ENCODE measurements around the gene SLC9A8. TPM values are rescaled to one million over a fixed set of nuclear protein-coding genes. Genes with fewer than 3 reads are reported as not detected.

The SLC9A8 gene
- total RNA-seq, 1 donor from 2014 or later: 8.8 TPM

GRCh38 chr20:49908258-49908565, 95.6 kb downstream of the SLC9A8 start:
- DNase-seq (ENCODE audit: extremely low spot score in 2 of 2): no peak
- H3K4me1 ChIP-seq: peaks cover 18% of the 10 kb centered on the region
- H3K9me3 ChIP-seq: no peaks in the 10 kb centered on the region
- no peaks in the 10 kb centered on the region for H3K27me3 ChIP-seq
- peaks cover 0 to 37% of the 10 kb centered on the region in 2 donors for H3K36me3 ChIP-seq
- no peak overlapping the region for H3K27ac ChIP-seq
- TF ChIP-seq POLR2A (IDR thresholded peaks at IDR 0.05) (no peak), POLR2AphosphoS5 (IDR thresholded peaks at IDR 0.05; ENCODE audit: insufficient read depth in 1 of 2, low read depth in 1 of 2) (no peak), CTCF (IDR thresholded peaks at IDR 0.05) (no peak)
- intact Hi-C loops (cut with DNase I): no loop called here
- H3K4me3 ChIP-seq: no peak overlapping the region

- H3K36me3 ChIP-seq: peaks cover 0 to 33% of the 10 kb centered on the region in 2 donors
- H3K9me3 ChIP-seq: no peaks in the 10 kb centered on the region
- DNase-seq (ENCODE audit: extremely low spot score in 2 of 2): no peak
- intact Hi-C loops (cut with DNase I): no loop called here
- H3K4me3 ChIP-seq: no peak overlapping the region
- no peak for TF ChIP-seq CTCF (IDR thresholded peaks at IDR 0.05)
- no peak for TF ChIP-seq POLR2A (IDR thresholded peaks at IDR 0.05)
- no peak for TF ChIP-seq POLR2AphosphoS5 (IDR thresholded peaks at IDR 0.05; ENCODE audit: insufficient read depth in 1 of 2, low read depth in 1 of 2)
- H3K4me1 ChIP-seq: peaks cover 33% of the 10 kb centered on the region
- H3K27ac ChIP-seq: no peak overlapping the region
- H3K27me3 ChIP-seq: no peaks in the 10 kb centered on the region
Measured at GRCh38 chr20:49909499-49910339, 97.1 kb downstream of the SLC9A8 start.

GRCh38 chr20:49910340-49910706, 97.7 kb downstream of the SLC9A8 start:
- no peaks in the 10 kb centered on the region for H3K9me3 ChIP-seq
- peaks cover 0 to 27% of the 10 kb centered on the region in 2 donors for H3K36me3 ChIP-seq
- no peak for TF ChIP-seq POLR2A (IDR thresholded peaks at IDR 0.05)
- TF ChIP-seq POLR2AphosphoS5 (IDR thresholded peaks at IDR 0.05; ENCODE audit: insufficient read depth in 1 of 2, low read depth in 1 of 2): no peak
- no peak for TF ChIP-seq CTCF (IDR thresholded peaks at IDR 0.05)
- H3K27me3 ChIP-seq: no peaks in the 10 kb centered on the region
- H3K27ac ChIP-seq: no peak overlapping the region
- H3K4me1 ChIP-seq: peaks cover 37% of the 10 kb centered on the region
- intact Hi-C loops (cut with DNase I): no loop called here
- no peak overlapping the region for H3K4me3 ChIP-seq
- DNase-seq (ENCODE audit: extremely low spot score in 2 of 2): no peak

- H3K27me3 ChIP-seq: no peaks in the 10 kb centered on the region
- H3K4me3 ChIP-seq: no peak overlapping the region
- peaks cover 45% of the 10 kb centered on the region for H3K4me1 ChIP-seq
- no peaks in the 10 kb centered on the region for H3K36me3 ChIP-seq
- H3K9me3 ChIP-seq: no peaks in the 10 kb centered on the region
- TF ChIP-seq CTCF (IDR thresholded peaks at IDR 0.05) (no peak), POLR2AphosphoS5 (IDR thresholded peaks at IDR 0.05; ENCODE audit: insufficient read depth in 1 of 2, low read depth in 1 of 2) (no peak), POLR2A (IDR thresholded peaks at IDR 0.05) (no peak)
- intact Hi-C loops (cut with DNase I): no loop called here
- DNase-seq (ENCODE audit: extremely low spot score in 2 of 2): no peak
- H3K27ac ChIP-seq: no peak overlapping the region
Measured at GRCh38 chr20:49913399-49914047, 100.9 kb downstream of the SLC9A8 start.

Data from vagina (tissue), 2 donors.